GM21576 (cell line): Measurements from ENCODE around the gene DOCK9.

Experiments
- ATAC-seq: cut with Tn5 transposase; IDR thresholded peaks from one replicate; pipeline ENCODE4 v1.9.1; 2021; ENCODE audit warnings: mild to moderate bottlenecking, moderate library complexity; ENCODE audit not compliant: unreplicated experiment

Gene DOCK9, protein sequence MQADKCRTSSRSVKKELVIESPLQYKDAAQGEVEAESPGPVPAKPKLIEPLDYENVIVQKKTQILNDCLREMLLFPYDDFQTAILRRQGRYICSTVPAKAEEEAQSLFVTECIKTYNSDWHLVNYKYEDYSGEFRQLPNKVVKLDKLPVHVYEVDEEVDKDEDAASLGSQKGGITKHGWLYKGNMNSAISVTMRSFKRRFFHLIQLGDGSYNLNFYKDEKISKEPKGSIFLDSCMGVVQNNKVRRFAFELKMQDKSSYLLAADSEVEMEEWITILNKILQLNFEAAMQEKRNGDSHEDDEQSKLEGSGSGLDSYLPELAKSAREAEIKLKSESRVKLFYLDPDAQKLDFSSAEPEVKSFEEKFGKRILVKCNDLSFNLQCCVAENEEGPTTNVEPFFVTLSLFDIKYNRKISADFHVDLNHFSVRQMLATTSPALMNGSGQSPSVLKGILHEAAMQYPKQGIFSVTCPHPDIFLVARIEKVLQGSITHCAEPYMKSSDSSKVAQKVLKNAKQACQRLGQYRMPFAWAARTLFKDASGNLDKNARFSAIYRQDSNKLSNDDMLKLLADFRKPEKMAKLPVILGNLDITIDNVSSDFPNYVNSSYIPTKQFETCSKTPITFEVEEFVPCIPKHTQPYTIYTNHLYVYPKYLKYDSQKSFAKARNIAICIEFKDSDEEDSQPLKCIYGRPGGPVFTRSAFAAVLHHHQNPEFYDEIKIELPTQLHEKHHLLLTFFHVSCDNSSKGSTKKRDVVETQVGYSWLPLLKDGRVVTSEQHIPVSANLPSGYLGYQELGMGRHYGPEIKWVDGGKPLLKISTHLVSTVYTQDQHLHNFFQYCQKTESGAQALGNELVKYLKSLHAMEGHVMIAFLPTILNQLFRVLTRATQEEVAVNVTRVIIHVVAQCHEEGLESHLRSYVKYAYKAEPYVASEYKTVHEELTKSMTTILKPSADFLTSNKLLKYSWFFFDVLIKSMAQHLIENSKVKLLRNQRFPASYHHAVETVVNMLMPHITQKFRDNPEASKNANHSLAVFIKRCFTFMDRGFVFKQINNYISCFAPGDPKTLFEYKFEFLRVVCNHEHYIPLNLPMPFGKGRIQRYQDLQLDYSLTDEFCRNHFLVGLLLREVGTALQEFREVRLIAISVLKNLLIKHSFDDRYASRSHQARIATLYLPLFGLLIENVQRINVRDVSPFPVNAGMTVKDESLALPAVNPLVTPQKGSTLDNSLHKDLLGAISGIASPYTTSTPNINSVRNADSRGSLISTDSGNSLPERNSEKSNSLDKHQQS (N-terminal part only)

GRCh38 chr13:98977568-98978265 is at the start of gene DOCK9:
Gene DOCK9 (minus strand): TSS chr13:98978064. CDS start chr13:98977909, 155 bp downstream.
- ATAC-seq = no peak

DNA sequence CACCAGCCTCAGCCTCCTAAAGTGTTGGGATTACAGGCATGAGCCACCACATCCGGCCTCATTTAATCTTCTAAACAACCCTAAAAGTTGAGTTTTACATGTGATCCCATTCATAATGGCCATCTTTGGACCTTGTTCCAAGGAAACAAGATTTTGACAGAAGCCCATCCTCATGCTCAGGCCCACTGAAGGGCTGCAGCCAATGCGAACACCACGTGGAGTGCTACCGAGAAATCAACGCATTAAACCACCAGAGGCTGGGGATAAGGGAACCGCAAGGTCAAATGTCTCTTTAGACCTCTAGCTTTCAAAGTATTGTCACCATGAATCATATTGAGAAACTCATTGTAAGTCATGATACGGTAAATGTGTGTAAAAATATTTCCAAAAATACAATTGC is 49.4 kb upstream of the DOCK9 start:
- ATAC-seq = no peak

GRCh38 chr13:99022941-99023340 is 45.1 kb upstream of the DOCK9 start:
- ATAC-seq = no peak

DNA sequence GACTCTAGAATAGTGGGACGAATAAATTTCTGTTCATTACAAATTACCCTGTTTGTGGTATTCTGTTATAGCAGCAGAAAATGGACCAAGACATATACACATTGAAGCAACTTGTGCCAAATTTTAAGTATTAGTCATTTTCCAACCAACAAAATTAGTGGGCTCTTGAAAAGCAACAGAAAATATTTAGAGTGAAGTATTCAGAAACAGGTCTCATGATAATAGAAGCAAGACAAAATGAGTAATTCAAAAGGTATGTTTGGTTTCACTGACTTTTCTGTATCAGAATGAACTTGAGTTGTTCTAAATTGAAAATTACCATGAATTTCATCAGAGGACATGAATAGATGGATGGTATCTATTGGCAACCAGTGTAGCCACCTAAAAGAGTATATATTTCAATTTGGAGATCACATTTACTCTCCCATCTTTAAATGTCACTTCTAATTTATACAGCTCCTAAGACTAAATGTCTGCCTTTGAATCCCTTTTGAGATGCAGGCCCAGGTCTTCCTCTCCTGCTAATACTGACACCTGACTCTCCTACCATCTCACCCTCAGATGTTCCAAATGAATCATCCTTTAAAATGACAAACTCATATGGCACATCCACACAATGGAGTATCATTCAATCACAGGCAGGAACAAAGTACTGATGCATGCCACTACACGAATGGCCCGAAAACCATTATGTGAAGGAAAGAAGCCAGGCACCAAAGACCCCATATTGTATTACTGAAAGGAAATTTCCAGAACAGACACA is 40.7 kb upstream of the DOCK9 start:
- ATAC-seq = no peak

DNA sequence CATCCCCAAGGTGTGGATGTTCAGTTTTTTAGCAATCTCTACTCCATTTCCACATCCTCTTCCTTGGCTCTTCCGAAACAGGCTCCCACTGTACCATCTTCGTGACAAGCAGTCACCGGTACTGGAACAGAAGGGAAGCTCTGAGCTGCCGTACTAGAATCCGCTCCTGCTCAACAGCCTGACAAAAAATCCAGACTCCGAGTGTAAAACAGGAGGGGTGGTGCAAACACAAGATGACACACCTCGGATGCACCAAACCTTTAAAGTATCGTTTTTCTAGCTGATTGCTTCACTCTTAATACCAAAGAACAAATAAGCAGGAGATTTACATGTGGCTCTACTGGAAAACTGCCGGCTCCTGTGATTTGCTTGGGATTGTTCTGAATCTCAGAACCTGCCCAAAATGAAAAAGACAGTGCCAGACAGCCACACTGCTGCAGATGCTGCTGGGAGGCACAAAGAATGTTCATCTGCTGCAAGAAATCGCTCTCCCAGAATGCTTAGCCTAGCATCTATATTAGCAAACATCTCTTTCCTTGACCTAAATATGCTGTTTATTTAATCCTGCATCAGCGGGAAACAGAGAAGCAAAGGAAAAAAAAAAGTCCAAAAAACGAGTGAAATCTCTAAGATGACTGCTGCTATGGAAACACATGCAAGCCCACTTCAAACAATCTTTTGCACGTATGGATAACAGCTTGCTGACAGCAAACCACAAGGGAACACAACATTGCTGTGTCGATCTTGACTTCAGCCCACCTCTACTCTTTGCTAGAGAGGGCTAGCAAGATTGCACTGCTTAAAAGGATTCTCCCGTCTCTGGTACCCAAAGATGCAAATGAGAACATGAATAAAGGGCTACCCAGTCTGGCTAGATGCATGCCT is 38.0 kb upstream of the DOCK9 start:
- ATAC-seq = no peak

DNA sequence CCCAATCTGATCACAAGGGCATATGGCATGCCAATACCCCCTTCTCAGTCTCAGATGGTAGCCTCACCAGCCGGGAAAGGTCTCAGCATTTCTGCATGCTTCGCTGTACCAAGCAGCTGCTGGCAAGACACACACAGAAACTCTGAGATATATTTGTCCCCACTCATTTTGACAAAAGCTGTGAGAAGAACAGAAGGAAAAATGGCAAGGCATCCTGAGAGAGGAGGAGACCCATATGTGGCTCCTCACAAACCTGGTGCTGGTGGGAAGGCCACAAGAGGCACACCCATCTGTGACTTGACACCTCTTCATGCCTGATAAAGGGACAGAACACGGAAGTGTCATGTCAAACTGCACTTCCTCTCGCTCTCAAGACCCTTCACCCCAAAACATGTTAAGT is 36.7 kb upstream of the DOCK9 start:
- no peak for ATAC-seq

DNA sequence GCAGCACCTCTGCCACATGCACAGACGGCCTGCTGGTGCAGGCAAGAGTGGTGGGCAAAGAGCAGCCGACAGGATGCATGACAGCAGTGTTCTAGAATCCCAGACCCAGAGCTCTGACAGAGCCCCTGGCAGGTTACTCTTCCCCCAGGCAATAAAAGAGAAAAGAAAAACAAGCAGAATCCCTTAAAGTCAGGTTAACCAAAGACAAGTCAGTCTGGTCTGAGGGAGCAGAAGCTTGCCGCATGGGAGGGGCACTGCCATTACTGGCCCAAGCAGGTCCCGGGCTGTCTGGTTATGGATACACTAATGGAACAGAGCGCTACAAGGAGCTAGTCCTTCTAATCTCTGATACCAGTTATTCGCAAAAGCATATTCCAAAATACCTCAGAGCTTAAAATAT is 36.1 kb upstream of the DOCK9 start:
- no peak for ATAC-seq

DNA sequence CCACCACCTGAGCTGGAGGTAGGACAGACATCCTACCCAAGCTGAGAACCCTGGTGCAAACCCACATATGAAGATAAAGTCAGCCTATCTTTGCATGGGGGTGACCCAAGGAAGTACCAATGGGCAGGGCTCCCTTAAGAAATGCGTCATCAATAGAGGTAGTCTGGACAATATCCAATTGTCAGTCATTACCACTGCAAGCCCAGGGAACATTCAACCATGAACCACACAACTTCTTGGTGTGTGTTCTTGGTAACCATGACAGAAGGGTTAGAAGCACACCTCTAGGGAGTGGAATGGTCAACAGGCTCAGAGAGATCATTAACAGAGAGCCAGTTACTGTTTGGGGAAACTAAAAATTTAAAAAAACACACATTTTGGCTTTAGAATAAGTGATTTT is 34.7 kb upstream of the DOCK9 start:
- no peak for ATAC-seq

- ATAC-seq = no peak
Measured at GRCh38 chr13:99009987-99010551, 32.2 kb upstream of the DOCK9 start.

DNA sequence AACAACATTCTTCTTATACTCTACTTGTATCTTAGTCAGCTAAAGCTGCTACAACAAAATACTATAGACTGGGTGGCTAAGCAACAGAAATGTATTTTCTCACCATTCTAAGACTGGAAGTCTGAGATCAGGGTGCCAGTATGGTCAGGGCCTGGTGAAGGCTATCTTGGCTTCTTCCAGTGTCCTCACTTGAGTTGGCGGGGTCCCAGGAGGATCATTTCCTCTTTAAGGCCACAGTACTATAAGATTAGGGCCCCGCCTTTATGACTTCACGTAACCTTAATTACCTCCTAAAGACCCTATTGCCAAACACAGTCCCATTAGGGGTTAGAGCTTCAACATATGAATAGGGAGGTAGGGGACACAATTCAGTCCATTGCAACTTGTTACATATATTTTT is 30.7 kb upstream of the DOCK9 start:
- ATAC-seq = no peak

GRCh38 chr13:99007414-99007986 is 29.6 kb upstream of the DOCK9 start:
- ATAC-seq = no peak

DNA sequence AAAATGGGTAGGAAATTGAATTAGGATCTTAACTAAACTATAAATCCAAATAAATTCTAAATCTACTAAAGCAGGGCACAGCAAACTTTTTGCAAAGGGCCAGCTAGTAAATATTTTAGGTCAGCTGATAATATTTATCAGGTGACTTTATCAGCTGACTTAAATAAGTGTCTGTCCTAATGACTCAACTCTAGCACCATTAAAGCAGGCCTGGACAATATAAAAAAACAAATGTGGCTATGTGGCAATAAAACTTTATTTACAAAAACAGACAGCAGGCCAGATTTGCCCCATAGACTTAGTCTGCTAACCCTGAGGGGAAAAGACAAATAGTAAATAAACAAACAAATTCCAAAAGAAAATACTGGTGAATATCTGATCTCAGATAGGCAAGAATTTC is 27.7 kb upstream of the DOCK9 start:
- no peak for ATAC-seq

- no peak for ATAC-seq
Measured at GRCh38 chr13:99004978-99005377, 27.1 kb upstream of the DOCK9 start.

DNA sequence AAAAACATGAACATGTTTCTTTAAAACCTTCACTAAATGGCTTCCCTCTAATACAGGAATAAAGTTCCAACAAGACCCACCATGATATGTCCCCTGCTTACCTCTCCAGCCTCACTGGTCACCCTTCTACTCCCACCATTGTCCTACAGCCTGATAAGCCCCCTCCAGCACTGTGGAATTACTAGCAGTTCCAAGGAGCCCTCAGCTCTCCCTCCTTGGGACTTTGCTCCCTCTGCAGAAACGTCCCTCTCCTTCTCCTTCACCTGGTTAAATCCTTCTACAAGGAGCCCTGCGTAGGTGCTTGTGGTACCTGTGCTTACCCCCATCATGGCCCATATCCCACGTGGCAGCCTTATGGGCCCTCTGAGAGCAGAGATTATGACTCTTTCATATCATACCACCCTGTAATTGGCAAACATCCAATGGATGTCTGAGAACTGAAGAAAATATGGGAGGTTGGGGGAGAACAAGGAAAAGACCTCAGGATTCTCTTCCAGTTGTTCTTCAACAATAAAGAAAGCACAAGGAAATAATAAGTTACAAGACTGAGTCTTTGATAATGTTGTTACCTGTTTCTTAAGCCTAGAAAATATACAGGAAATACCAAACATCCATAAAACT is 26.1 kb upstream of the DOCK9 start:
- no peak for ATAC-seq

GRCh38 chr13:99003186-99003585 is 25.3 kb upstream of the DOCK9 start:
- no peak for ATAC-seq

- ATAC-seq = no peak
Measured at GRCh38 chr13:99002172-99002710, 24.4 kb upstream of the DOCK9 start.

DNA sequence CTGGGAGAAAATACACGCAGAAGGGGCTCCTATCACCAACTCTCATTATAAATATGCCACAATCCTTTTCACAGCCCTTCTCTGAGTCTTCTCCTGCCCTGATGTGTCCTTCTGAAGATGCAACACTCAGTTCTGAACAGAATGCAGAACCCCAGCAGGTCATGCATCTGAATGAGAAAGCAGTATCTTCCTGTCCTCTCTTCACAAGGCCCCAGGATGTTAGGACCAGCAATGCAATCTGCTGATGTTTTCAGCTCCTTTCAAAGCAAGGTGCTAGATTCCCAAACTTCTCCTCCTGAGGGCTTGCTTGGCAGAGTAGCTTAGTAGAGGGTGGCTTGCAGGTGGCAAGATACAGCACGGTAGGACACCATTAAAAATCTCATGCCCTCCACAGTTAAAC is 22.3 kb upstream of the DOCK9 start:
- ATAC-seq = no peak

- no peak for ATAC-seq
Measured at GRCh38 chr13:98999639-98999952, 21.7 kb upstream of the DOCK9 start.
